ENCODE measurements around the gene DTD2. TPM values are rescaled to one million over a fixed set of nuclear protein-coding genes. Genes with fewer than 3 reads are reported as not detected.
"Not testable (repeated sequence)": the region's sequence is repeated elsewhere in the genome, so short reads cannot be mapped to it uniquely, and the experiment has no call there.

DTD2 gene
- total RNA-seq, 2 experiments from 2014 or later, result 12.9 to 13.3 TPM

- DNase-seq, result no peak
- intact Hi-C loops (cut with micrococcal nuclease), result no loop called here
- Mint-ChIP-seq H3K9me3 (no peaks in the 10 kb centered on the region), H3K36me3 (ENCODE audit: low read depth) (no peaks in the 10 kb centered on the region), H3K4me3 (no peak overlapping the region), H3K27ac (no peak overlapping the region), H3K4me1 (ENCODE audit: low read depth) (no peaks in the 10 kb centered on the region), H3K27me3 (ENCODE audit: low read depth) (no peaks in the 10 kb centered on the region)
- CTCF ChIA-PET, result interaction anchor here (1.0 kb wide), 1 partner anchor 17 kb away, joined by 3 read pairs; no protein-coding TSS in a partner anchor
Measured at GRCh38 chr14:31466554-31466953, 9.2 kb upstream of the DTD2 start.

GRCh38 chr14:31465111-31465510, 7.8 kb upstream of the DTD2 start:
- intact Hi-C loops (cut with micrococcal nuclease), result no loop called here
- no peaks in the 10 kb centered on the region for H3K4me1 Mint-ChIP-seq (ENCODE audit: low read depth)
- no peaks in the 10 kb centered on the region for H3K27me3 Mint-ChIP-seq (ENCODE audit: low read depth)
- H3K27ac Mint-ChIP-seq, result no peak overlapping the region
- CTCF ChIA-PET, result interaction anchor here (1.0 kb wide), 1 partner anchor 45 kb away, joined by 4 read pairs; no protein-coding TSS in a partner anchor
- no peak for DNase-seq
- no peaks in the 10 kb centered on the region for H3K9me3 Mint-ChIP-seq
- no peaks in the 10 kb centered on the region for H3K36me3 Mint-ChIP-seq (ENCODE audit: low read depth)
- H3K4me3 Mint-ChIP-seq, result no peak overlapping the region

GRCh38 chr14:31462450-31462849, 5.1 kb upstream of the DTD2 start:
- H3K36me3 Mint-ChIP-seq (ENCODE audit: low read depth); H3K4me3 Mint-ChIP-seq; DNase-seq; H3K27me3 Mint-ChIP-seq (ENCODE audit: low read depth); intact Hi-C loops (cut with micrococcal nuclease); H3K27ac Mint-ChIP-seq; H3K9me3 Mint-ChIP-seq: not testable (repeated sequence)
- H3K4me1 Mint-ChIP-seq (ENCODE audit: low read depth), result peaks cover 14% of the 10 kb centered on the region
- CTCF ChIA-PET, result interaction anchor here (1.0 kb wide), 1 partner anchor 13 kb away, joined by 5 read pairs; no protein-coding TSS in a partner anchor

GRCh38 chr14:31461545-31461944, 4.2 kb upstream of the DTD2 start:
- intact Hi-C loops (cut with micrococcal nuclease), result no loop called here
- DNase-seq, result no peak
- CTCF ChIA-PET, result interaction anchor here (1.0 kb wide), 1 partner anchor 12 kb away, joined by 5 read pairs; no protein-coding TSS in a partner anchor
- no peaks in the 10 kb centered on the region for H3K27me3 Mint-ChIP-seq (ENCODE audit: low read depth)
- no peak overlapping the region for H3K4me3 Mint-ChIP-seq
- no peaks in the 10 kb centered on the region for H3K36me3 Mint-ChIP-seq (ENCODE audit: low read depth)
- H3K9me3 Mint-ChIP-seq, result no peaks in the 10 kb centered on the region
- peaks cover 14% of the 10 kb centered on the region for H3K4me1 Mint-ChIP-seq (ENCODE audit: low read depth)
- no peak overlapping the region for H3K27ac Mint-ChIP-seq

- CTCF ChIA-PET, result interaction anchor here (0.6 to 2.3 kb wide), 8 partner anchors 9 to 752 kb away, joined by 3 to 9 read pairs (median 3); partner anchors contain the start of gene HEATR5A
- Mint-ChIP-seq H3K27me3 (ENCODE audit: low read depth) (no peaks in the 10 kb centered on the region), H3K4me1 (ENCODE audit: low read depth) (peaks cover 29% of the 10 kb centered on the region), H3K27ac (peak overlapping the region; percentile 88), H3K4me3 (peak overlapping the region; percentile 94), H3K36me3 (ENCODE audit: low read depth) (no peaks in the 10 kb centered on the region), H3K9me3 (no peaks in the 10 kb centered on the region)
- intact Hi-C loops (cut with micrococcal nuclease), result loop anchor here (1.0 to 5.0 kb wide), 11 partner anchors 38 to 836 kb away; partner anchors contain the start of genes HEATR5A, NUBPL, RNU6-8 and SCFD1
- no peak for DNase-seq
Measured at GRCh38 chr14:31457665-31458659, 656 bp upstream of the DTD2 start.

GRCh38 chr14:31449971-31450610, 7.2 kb downstream of the DTD2 start:
- no peak overlapping the region for H3K27ac Mint-ChIP-seq
- peaks cover 7% of the 10 kb centered on the region for H3K4me1 Mint-ChIP-seq (ENCODE audit: low read depth)
- intact Hi-C loops (cut with micrococcal nuclease), result no loop called here
- H3K36me3 Mint-ChIP-seq (ENCODE audit: low read depth), result peaks cover 23% of the 10 kb centered on the region
- no peaks in the 10 kb centered on the region for H3K27me3 Mint-ChIP-seq (ENCODE audit: low read depth)
- DNase-seq, result no peak
- no peak overlapping the region for H3K4me3 Mint-ChIP-seq
- CTCF ChIA-PET, result interaction anchor here (0.6 to 3.1 kb wide), 11 partner anchors 8 to 90 kb away, joined by 3 to 12 read pairs (median 5); partner anchors contain the start of gene HEATR5A
- H3K9me3 Mint-ChIP-seq, result no peaks in the 10 kb centered on the region

- Mint-ChIP-seq H3K36me3 (ENCODE audit: low read depth) (peaks cover 24% of the 10 kb centered on the region), H3K27ac (no peak overlapping the region), H3K4me1 (ENCODE audit: low read depth) (peaks cover 3% of the 10 kb centered on the region), H3K9me3 (peaks cover 1% of the 10 kb centered on the region), H3K4me3 (no peak overlapping the region), H3K27me3 (ENCODE audit: low read depth) (no peaks in the 10 kb centered on the region)
- CTCF ChIA-PET, result interaction anchor here (0.9 to 3.1 kb wide), 12 partner anchors 9 to 176 kb away, joined by 3 to 12 read pairs (median 5); partner anchors contain the start of gene HEATR5A
- intact Hi-C loops (cut with micrococcal nuclease), result no loop called here
- no peak for DNase-seq
Measured at GRCh38 chr14:31449136-31449535, 8.2 kb downstream of the DTD2 start.

GRCh38 chr14:31445703-31446102, 11.6 kb downstream of the DTD2 start:
- Mint-ChIP-seq H3K27me3 (ENCODE audit: low read depth) (no peaks in the 10 kb centered on the region), H3K36me3 (ENCODE audit: low read depth) (peaks cover 18% of the 10 kb centered on the region), H3K4me1 (ENCODE audit: low read depth) (no peaks in the 10 kb centered on the region), H3K27ac (no peak overlapping the region), H3K9me3 (peaks cover 3% of the 10 kb centered on the region), H3K4me3 (no peak overlapping the region)
- CTCF ChIA-PET, result no interaction called here
- intact Hi-C loops (cut with micrococcal nuclease), result no loop called here
- no peak for DNase-seq

GRCh38 chr14:31442284-31442683, 15.0 kb downstream of the DTD2 start:
- Mint-ChIP-seq H3K27ac (no peak overlapping the region), H3K4me3 (no peak overlapping the region), H3K4me1 (ENCODE audit: low read depth) (no peaks in the 10 kb centered on the region), H3K9me3 (peaks cover 3% of the 10 kb centered on the region), H3K36me3 (ENCODE audit: low read depth) (peaks cover 23% of the 10 kb centered on the region), H3K27me3 (ENCODE audit: low read depth) (no peaks in the 10 kb centered on the region)
- CTCF ChIA-PET, result interaction anchor here (0.6 to 0.7 kb wide), 2 partner anchors 74 to 151 kb away, joined by 3 read pairs; no protein-coding TSS in a partner anchor
- DNase-seq, result no peak
- intact Hi-C loops (cut with micrococcal nuclease), result no loop called here

GRCh38 chr14:31441273-31442111, 15.8 kb downstream of the DTD2 start:
- no peak for DNase-seq
- H3K4me3 Mint-ChIP-seq, result no peak overlapping the region
- peaks cover 3% of the 10 kb centered on the region for H3K9me3 Mint-ChIP-seq
- H3K36me3 Mint-ChIP-seq (ENCODE audit: low read depth), result peaks cover 21% of the 10 kb centered on the region
- CTCF ChIA-PET, result interaction anchor here (0.6 to 0.7 kb wide), 2 partner anchors 73 to 150 kb away, joined by 3 read pairs; no protein-coding TSS in a partner anchor
- H3K27ac Mint-ChIP-seq, result no peak overlapping the region
- H3K4me1 Mint-ChIP-seq (ENCODE audit: low read depth), result no peaks in the 10 kb centered on the region
- no peaks in the 10 kb centered on the region for H3K27me3 Mint-ChIP-seq (ENCODE audit: low read depth)
- intact Hi-C loops (cut with micrococcal nuclease), result no loop called here

- Mint-ChIP-seq H3K4me3 (no peak overlapping the region), H3K4me1 (ENCODE audit: low read depth) (no peaks in the 10 kb centered on the region), H3K27me3 (ENCODE audit: low read depth) (no peaks in the 10 kb centered on the region), H3K27ac (no peak overlapping the region), H3K36me3 (ENCODE audit: low read depth) (peaks cover 14% of the 10 kb centered on the region), H3K9me3 (peaks cover 3% of the 10 kb centered on the region)
- DNase-seq, result no peak
- CTCF ChIA-PET, result no interaction called here
- intact Hi-C loops (cut with micrococcal nuclease), result no loop called here
Measured at GRCh38 chr14:31440280-31440679, 17.0 kb downstream of the DTD2 start.

Measured in activated naive CD4-positive, alpha-beta T cell treated with anti-CD3 and anti-CD28 coated beads for 36 hours (primary cell).